GM19468 (cell line): Measurements from ENCODE around the gene GPR37L1.
"Not testable (repeated sequence)": the region's sequence is repeated elsewhere in the genome, so short reads cannot be mapped to it uniquely, and the experiment has no call there.

Experiments used
- ATAC-seq: cut with Tn5 transposase; IDR thresholded peaks from one replicate; pipeline ENCODE4 v1.9.1; 2021; ENCODE audit warnings: mild to moderate bottlenecking, moderate library complexity, moderate number of reproducible peaks; ENCODE audit not compliant: unreplicated experiment; ENCODE audit errors: extremely low read depth

Gene GPR37L1

DNA sequence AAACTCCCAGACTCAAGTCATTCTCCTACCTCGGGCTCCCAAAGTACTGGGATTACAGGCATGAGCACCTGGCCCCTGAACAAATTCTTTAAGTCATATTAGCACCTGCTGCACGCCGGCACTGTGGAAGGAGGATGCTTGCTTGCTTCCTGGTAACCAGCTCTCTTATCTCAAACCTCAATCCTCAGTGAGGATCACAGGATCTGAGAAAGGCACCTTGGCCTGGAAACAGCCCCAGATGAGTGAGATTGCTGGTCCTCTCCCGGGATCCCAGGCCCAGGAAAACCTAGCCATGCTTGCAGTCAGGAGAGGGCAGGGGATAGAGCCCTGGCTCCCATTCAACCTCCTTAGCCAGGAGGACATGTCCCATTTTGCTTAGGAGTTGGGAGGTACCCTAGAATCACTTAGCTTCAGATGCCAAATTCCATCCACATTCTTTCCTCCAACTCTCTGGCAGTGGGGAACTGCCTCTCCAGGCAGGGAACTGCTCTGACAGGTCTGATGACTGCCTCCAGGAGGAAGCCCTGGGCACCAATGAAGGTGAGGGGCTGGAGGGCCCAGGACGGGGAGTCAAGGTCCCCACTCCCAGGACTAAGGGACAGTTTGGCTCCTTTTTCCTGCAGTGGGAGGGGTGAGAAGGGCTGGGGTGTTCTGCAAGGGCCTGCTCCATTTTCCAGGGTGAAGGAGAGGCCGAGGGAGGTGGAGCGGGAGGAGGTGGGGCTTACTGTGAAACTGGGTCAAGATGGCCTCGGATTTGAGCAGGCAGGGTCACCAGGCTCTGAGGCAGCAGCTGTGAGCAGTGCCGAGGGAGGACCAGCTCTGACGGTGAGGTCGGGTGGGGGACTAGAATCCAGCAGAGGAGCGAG is 9.5 kb downstream of the GPR37L1 start:
- no peak for ATAC-seq

DNA sequence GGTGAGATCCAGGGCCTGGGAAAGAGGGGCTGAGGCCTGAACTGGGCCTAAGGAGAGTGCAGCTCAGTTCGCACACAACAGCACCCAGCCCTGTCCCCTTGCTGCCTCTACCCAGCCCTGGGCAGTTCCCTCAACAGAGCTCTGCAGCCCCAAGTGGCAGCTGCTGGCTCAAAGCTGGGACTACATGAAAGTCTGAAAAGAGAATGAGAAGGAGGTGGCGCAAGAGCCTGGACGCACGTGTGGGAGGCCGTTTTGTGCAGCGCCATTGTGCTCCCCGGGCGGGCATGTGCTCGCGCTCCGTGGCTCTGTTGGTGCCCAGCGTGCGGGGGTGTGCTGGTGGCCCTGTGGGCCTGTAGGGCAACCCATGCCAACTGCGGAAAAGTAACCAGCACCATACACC is 10.3 kb downstream of the GPR37L1 start:
- no peak for ATAC-seq

DNA sequence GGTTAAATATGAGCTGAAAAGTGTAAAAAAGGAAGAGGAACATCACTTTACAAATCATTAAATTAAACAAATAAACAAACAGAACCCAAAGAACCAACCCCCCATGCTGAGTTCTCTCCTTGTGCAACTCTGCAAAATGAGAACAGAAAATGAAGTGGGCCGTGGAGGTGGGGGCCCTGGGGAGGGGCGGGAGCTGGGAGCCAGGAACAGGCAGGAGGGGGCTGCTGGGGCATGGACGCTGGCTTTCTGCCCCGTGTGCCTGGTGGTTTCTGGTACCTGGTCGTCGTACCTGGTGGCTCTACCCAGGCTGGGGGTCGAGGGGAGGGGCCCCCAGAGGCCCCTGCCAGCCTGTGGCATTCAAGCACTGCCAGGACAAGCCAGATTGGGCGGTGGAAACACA is 10.8 kb downstream of the GPR37L1 start:
- no peak for ATAC-seq

DNA sequence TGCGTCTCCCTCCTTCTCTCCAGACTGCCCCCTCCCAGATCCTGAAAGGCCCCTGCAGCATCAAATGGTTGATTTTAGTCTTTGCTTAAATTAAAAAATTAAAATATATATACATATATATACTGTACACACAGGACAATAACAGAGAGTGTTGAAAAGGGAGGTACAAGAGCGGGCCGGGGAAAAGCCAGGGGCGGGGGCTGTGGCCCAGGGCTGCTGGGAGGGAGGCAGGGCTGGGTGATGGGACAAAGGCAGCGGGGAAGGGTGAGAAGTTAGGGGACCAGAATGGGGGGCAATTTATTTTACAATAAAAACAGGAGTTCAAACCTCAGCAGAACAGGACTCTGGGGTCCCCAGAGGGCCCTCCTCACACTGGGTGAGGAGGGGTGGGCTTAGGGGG is 11.3 kb downstream of the GPR37L1 start:
- ATAC-seq, result no peak

DNA sequence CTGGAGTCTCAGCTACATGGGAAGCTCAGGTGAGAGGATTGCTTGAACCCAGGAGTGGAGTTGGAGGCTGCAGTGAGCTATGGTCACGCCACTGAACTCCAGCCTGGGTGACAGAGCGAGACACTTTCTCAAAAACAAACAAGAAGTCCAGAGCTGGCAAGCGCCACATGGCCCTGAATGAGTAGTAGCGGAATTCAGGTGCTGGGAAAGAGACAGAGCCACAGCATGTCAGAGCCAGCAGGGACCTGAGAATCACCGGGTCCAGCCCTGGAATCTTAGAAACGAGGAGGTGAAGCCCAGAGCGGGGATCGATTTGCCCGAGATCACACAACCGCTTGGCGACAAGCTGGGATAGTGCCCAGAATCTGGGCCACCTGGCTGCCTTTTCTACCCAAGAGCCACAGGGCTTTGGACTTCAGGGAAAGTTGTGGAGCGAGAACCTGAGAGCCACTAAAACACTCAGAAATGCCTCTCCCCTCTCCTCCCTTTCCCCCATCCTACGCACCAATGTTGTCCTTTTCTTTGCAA is 12.0 kb downstream of the GPR37L1 start:
- no peak for ATAC-seq

DNA sequence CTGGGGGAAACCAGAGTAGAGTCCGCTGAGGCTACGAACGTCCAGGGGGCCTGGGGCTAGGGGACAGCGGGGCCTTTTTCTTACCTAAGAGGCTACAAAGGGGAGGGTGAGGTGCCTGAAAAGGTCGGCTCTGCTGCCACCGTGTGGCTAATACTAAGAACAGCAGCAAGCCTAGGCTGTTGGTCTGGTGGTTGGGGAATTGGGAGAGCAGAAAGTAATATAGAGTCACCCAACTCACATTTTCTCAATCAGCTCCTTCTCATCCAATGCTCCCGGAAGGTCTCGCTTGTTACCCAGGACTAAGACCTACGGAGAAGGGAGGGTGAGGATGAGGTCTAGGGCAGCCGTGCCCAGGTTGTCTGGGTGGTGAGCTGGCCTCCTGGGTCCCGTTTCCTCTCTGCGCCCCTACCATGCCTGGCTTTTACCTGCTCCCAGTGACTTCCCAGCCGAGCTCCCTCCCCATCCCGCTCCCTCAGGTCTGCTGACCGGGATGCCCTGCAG is 12.6 kb downstream of the GPR37L1 start:
- peak; percentile 39 for ATAC-seq

DNA sequence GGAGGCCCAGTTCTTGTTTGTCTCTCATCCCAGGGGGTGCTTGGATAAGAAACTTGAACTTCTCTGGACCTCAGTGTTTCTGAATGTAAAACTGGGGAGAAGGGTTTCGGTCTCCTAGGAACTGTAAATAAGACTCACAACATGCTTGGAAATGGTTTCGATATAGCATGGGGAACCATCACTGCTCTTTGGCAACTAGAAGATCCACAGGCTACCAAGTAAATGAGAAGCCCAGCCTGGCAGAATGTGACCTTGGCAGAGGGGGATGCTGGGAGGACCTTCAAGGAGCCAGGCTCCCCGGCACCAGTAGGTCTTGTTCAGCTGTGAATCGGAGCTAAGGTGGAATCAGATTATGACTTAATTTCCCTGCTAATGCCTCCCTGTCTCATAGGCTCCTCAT is 18.1 kb downstream of the GPR37L1 start:
- ATAC-seq, result no peak

DNA sequence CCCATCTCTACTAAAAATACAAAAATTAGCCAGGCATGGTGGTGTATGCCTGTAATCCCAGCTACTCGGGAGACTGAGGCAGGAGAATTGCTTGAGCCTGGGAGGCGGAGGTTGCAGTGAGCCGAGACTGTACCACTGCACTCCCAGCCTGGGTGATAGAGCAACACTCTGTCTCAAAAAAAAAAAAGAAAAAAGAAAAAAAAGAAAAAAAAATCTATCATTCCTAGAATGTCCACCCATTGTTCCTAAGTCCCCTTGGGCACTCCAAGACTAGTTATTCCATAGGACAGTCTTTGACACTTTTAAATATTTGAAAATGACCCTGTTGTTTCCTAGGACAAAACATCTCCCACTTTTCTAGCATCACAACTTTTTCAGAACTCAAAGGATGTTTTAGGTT is 18.8 kb downstream of the GPR37L1 start:
- not testable (repeated sequence) for ATAC-seq

DNA sequence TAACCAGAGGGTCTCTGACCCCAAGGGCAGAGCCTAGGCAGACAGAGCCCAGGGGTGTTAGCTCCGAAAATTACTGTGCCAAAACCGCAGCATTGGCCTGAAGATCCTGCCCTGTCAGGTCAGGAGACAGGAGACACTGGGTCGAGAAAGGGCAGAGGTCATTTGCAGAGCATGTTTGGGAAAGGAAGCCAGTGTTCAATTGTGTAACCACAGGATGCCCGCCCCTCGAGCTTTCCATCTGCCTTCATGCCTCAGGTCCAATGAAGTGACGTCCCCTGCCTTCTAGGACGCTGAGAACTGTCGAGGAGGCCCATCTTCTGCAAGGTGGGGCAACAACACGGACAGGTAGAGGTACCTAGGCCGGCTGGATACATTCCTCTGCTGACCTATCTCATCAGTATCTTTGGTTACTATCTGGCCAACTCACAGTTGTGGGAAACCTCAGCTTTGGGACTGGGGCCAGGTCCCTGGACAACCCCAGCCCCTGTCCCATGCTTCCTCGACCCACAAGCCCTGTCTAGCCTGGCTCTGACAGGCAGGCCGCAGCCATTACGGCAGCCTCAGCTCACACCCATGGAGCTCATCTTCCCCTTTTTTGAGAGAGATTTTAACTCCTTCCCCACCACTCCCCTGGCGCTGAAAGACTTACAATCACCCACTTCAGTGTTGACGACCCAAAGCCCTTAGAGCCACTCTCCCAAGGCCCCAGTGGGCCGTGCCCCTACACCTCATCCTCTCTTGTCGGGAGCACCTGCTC is 20.5 kb downstream of the GPR37L1 start:
- peak; percentile 28 for ATAC-seq

DNA sequence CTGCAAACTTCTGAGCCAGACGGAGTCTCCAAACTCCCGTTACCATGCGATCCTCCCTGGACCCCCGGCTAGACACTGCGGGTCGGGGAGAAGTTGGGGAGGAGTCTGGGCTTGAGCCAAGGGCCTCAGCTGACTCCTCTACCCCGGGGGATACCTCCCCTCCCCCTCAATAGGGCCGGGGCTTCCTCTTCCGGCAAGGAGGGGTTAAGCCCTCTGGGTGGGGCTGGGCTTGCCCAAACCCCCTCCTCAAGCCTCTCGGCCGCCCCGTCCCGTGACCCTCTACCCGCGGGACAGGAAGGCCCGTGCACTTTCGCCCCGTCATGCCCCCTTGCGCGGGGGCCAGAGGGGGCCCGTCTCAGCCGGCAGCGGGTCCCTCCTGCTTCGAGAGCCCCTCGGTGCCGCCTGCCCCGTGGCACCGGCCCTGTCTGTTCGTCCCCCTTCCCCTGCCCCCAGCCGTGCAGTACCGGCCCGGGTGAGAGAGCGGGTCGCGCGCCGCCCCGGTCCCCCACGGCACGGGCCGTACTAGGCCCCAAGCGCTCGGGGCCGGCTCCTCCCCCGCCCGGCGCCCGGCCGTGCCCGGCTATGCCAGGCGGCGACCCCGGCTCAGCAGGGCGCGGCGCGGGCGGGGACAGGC is 21.2 kb downstream of the GPR37L1 start:
- peak; percentile 14 for ATAC-seq

DNA sequence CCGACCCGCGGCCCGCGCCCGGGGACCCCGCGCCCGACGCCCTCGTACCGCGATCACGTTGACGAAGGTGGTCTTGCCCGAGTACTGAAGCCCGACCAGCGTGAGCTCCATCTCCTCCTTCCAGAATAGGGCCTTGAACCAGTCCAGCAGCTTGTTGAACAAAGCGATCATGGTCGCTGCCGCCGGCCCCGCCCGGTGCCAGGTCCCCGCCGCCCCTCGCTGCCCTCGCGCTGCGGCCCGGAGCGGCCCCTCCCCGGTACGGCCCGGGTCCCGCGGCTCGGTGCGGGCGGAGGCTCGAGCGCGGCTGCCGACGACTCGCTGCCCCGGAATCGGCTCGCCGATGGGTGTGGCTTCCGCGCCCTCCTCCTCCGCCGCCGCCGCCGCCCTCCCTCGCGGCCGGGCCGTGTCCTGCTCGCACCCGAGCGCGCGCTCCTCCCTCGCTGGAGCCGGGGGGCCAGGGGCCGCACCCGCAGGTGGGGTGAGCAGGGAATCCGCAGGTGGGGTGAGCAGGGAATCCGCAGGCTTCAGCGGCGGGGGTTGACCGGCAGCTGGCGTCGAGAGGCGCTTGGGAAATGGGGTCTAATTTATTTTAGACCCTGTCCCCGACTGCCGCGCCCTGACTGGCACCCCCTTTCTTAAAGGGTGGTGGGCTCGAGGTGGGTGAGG is 21.8 kb downstream of the GPR37L1 start, which contains the start of gene ARL8A:
TSS of gene ARL8A (minus strand) at position 336 of the 666 bp plus-strand sequence. CDS start at position 171, 165 bp downstream.
- ATAC-seq, result peak; percentile 6

DNA sequence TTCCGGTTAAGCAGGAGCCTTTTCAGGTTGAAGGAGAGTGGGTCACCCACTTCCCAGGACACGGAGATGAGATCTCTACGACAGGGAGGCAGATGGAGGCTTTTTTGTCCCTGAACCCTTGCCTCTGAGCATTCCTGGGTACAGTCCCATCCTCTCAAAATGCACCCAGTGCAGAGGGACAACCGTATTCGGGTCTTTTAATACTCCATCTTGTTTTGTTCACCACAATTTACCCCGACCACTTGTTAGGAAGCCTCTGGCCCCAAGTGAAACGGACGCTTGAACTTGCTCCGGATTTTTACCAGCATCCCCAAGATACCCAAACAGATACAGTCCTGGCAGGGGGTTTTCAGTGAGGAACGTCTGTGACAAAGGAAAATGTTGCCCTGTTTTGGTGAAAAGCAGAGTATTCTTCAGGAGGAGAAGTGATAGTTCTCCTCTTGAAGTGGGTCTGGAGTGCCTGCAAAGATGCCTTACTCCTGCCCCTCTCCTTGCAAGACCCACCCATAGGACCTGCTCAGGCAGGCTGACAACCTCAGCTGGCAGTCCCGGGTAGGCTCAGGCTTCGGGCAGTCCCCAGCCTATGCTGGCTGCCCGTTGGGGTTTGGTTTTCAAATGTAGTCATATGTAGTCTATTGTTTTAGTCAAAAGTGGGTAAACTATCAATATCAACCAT is 22.5 kb downstream of the GPR37L1 start:
- no peak for ATAC-seq

DNA sequence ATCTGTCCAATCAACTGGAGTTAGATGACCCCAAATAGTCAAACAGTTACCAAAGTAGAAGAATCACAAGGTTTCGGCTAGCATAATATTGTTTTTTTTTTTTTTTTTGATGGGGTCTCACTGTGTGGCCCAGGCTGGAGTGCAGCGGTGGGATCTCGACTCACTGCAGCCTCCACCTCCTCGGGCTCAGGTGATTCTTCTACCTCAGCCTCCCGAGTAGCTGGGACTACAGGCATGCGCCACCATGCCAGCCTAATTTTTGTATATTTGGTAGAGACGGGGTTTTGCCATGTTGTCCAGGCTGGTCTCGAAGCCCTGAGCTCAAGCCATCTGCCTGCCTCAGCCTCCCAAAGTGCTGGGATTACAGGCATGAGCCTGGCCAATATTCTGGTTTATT is 23.0 kb downstream of the GPR37L1 start:
- not testable (repeated sequence) for ATAC-seq

DNA sequence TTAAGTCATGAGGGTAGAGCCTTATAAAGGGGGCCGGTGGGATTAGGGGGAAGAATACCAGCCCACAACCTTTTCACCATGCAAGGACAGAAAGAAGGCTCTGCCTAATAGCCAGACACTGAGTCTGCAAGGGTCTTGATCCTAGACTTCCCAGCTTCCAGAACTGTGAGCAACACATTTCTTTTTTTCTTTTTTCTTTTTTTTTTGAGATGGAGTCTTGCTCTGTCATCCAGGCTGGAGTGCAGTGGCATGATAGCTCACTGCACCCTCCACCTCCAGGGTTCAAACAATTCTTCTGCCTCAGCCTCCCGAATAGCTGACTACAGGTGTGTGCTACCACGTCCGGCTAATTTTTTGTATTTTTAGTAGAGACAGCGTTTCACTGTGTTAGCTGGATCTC is 23.6 kb downstream of the GPR37L1 start:
- ATAC-seq, result no peak

DNA sequence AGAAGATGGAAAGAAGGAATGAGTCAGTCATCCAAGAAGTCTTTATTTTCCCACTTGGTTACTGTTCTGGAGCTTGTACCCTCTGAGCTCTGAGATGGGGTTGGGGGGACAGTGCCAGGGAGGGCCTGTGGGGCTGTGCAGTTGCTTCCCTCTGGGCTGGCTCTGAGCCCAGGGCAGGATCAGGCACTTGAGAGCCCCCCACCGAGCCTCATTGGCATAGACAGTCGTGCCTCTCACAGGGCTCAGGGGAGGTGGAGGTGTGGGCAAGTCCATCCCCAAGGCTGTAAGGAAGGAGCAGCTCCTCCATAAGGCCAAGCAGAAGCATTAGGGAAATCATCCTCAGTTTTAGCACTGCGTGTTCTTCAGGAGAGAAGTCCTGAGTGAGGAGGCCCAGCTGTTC is 24.3 kb downstream of the GPR37L1 start:
- no peak for ATAC-seq

DNA sequence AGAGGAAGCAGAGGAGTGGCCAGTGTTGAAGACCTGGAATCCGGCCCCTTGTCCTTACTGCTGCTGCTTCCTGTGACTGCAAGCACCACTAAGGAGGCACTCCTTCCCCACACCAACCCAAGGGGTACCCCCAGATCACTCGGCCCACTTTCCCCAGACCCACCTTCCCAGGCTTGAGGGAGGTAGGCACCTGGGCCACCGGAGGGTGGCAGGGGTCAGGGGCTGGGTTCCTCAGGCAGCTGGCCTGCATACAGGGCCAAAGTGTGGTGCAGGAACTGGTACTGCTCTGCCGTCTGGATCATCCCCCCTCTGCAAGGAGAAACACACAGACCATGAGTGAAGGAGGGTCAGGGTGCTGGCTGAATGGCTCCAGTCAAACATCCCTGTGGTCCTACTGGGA is 25.7 kb downstream of the GPR37L1 start:
- ATAC-seq, result no peak

DNA sequence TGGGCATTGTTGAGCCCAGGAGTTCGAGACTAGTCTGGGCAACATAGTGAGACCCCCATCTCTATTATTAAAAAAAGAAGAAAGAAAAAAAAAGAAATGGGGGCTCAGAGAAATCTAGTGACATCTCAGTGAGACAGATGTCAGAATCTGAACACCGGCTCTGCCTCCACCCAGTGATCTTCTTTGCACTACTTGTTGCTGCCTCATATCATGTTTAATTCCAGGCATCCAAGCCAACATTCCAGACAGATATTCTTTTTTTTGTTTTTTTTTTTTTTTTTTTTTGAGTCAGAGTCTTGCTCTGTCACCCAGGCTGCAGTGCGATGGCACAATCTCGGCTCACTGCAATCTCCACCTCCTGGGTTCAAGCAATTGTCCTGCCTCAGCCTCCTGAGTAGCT is 26.8 kb downstream of the GPR37L1 start:
- ATAC-seq, result no peak

DNA sequence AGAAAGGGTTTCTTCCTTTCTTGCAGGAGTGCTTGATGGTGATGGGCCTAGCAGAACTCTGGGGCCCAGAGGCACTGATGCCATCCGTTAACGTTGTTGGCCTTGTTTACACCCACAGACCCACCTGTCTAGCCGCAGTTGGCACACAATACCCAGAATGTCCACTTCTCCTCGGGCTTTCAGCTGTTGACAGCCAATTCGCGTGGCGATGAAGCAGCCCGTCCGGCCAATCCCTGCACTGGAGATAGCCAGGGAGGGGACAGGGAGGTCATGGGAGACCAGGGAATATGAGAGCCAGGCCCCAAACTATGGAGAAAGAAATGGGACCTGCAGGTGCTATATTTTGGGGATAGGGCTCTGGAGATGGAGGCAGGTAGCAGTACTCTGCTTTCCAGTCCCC is 27.5 kb downstream of the GPR37L1 start:
- ATAC-seq, result no peak

DNA sequence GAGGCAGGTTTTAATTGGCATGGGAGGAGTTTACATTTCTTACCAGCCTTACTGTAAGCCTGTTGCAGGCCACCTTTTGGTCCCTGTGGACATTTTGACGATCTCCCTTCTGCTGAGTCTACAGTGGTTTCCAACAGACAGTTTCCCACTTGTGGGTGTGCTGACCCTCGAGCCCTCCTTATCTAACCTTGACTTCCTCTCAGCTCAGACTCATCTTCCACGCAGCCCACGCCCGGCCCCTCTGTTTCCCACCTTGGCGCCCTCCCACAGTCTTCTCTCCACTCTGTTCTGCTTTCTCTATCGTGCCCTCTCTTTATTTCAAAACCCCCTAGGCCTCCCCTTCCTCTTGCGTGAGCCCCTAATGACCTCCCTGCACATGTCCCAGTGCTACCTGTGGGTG is 27.9 kb downstream of the GPR37L1 start:
- no peak for ATAC-seq
